ENCODE measurements around the gene GTF3C5.
"Not testable (repeated sequence)": the region's sequence is repeated elsewhere in the genome, so short reads cannot be mapped to it uniquely, and the experiment has no call there.

The GTF3C5 gene

DNA sequence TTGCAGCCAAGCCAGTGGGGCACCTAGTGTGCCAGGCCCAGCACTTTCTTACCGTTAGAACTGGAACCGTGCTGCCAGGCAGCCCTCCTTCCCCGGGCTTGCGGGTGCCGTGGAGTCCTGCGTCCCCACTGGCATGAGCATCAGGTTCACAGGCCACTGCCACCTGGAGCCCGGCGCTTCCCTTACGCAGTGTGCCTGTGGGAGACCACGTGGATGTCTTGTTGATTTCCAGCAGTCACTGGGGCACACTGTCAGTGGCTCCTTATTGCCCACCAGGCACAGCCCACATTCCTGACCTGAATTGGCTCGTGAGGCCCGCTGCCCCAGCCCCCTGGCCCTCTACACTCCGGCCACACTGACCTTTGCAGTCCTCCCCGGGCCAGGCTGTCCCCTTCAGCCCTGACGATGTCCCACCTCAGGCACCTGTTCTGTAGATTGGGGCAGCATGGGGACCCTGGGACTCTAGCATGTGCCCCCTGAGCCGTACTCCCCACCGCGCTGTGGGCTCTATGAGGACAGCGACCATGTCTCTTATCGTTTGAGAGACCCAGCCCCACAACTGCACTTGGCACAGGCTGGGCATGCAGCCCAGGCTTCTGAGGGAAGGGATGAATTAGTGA is 20.6 kb downstream of the GTF3C5 start:
- no peak overlapping the region for H3K4me3 Mint-ChIP-seq
- no peak for ATAC-seq
- no peaks in the 10 kb centered on the region for H3K27me3 Mint-ChIP-seq
- H3K4me1 Mint-ChIP-seq, result no peaks in the 10 kb centered on the region
- no peak overlapping the region for H3K27ac Mint-ChIP-seq
- peaks cover 75% of the 10 kb centered on the region for H3K36me3 Mint-ChIP-seq
- no peaks in the 10 kb centered on the region for H3K9me3 Mint-ChIP-seq

GRCh38 chr9:133051966-133052539 is 21.3 kb downstream of the GTF3C5 start:
- Mint-ChIP-seq H3K4me1 (no peaks in the 10 kb centered on the region), H3K27ac (no peak overlapping the region), H3K4me3 (no peak overlapping the region), H3K36me3 (peaks cover 73% of the 10 kb centered on the region), H3K9me3 (no peaks in the 10 kb centered on the region), H3K27me3 (no peaks in the 10 kb centered on the region)
- ATAC-seq, result no peak

- peaks cover 11% of the 10 kb centered on the region for H3K4me1 Mint-ChIP-seq
- no peaks in the 10 kb centered on the region for H3K9me3 Mint-ChIP-seq
- no peak overlapping the region for H3K27ac Mint-ChIP-seq
- no peak overlapping the region for H3K4me3 Mint-ChIP-seq
- peaks cover 88% of the 10 kb centered on the region for H3K36me3 Mint-ChIP-seq
- no peak for ATAC-seq
- no peaks in the 10 kb centered on the region for H3K27me3 Mint-ChIP-seq
These were observed 23.5 kb downstream of the GTF3C5 start for GRCh38 chr9:133054194-133054890.

- peaks cover 17% of the 10 kb centered on the region for H3K4me1 Mint-ChIP-seq
- ATAC-seq, result no peak
- H3K4me3 Mint-ChIP-seq, result no peak overlapping the region
- no peaks in the 10 kb centered on the region for H3K9me3 Mint-ChIP-seq
- peaks cover 82% of the 10 kb centered on the region for H3K36me3 Mint-ChIP-seq
- no peak overlapping the region for H3K27ac Mint-ChIP-seq
- H3K27me3 Mint-ChIP-seq, result no peaks in the 10 kb centered on the region
These were observed 24.2 kb downstream of the GTF3C5 start for GRCh38 chr9:133054966-133055365.

DNA sequence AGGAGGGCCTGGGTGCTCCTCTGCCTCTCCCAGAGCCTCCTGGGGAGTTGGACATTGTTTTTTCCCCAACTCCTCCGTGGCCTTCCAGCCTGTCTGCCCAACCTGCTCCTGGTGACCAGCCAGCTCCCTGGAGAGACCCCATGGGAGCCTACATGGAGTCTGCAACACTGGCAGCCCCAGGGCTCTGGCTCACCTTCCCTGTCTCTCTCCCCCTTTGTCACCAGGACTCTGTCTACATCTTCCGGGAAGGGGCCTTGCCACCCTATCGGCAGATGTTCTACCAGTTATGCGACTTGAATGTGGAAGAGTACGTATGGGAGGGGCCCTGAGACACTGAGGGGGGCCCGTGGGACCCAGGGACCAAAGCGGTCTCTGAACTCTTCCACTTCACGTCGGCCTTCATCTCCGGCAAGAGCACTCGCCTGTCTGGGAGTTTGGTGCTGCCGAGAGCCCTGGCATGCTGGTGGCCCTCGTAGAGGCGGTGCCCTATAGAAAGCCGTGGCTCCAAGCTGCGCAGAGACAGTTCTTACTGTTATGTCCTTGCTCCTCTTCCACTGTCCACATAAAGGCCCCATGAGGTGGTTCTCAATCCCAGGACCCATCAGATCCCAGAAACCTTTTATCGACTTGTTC is 25.1 kb downstream of the GTF3C5 start:
- peaks cover 22% of the 10 kb centered on the region for H3K4me1 Mint-ChIP-seq
- H3K4me3 Mint-ChIP-seq, result no peak overlapping the region
- H3K9me3 Mint-ChIP-seq, result no peaks in the 10 kb centered on the region
- H3K27me3 Mint-ChIP-seq, result no peaks in the 10 kb centered on the region
- H3K27ac Mint-ChIP-seq, result no peak overlapping the region
- H3K36me3 Mint-ChIP-seq, result peaks cover 74% of the 10 kb centered on the region
- ATAC-seq, result no peak

- no peaks in the 10 kb centered on the region for H3K9me3 Mint-ChIP-seq
- H3K27me3 Mint-ChIP-seq, result no peaks in the 10 kb centered on the region
- ATAC-seq, result no peak
- no peak overlapping the region for H3K4me3 Mint-ChIP-seq
- H3K36me3 Mint-ChIP-seq, result peaks cover 67% of the 10 kb centered on the region
- H3K27ac Mint-ChIP-seq, result no peak overlapping the region
- peaks cover 22% of the 10 kb centered on the region for H3K4me1 Mint-ChIP-seq
These were observed 25.7 kb downstream of the GTF3C5 start for GRCh38 chr9:133056533-133056932.

DNA sequence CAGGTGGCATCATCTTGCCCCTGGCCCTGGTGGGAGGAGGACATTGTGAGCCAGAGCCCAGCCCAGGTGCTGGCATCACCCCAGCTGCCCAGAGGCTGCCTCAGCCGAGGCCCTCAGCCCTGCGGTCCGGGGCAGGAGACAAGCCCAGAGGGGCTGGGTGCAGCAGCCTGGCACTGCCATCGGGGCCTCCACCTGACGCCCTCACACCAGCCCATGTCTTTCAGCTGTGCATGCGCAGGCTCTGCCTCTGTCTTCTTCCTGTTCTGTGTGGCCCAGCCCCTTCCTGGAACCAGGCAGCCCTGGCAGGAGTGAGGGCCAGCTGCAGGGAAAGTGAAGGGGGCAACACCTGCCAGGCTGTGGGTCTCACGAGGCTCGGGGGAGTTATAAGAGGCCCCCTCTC is 26.2 kb downstream of the GTF3C5 start:
- H3K4me1 Mint-ChIP-seq, result peaks cover 22% of the 10 kb centered on the region
- H3K9me3 Mint-ChIP-seq, result no peaks in the 10 kb centered on the region
- H3K27me3 Mint-ChIP-seq, result no peaks in the 10 kb centered on the region
- ATAC-seq, result no peak
- H3K4me3 Mint-ChIP-seq, result no peak overlapping the region
- peaks cover 63% of the 10 kb centered on the region for H3K36me3 Mint-ChIP-seq
- no peak overlapping the region for H3K27ac Mint-ChIP-seq

DNA sequence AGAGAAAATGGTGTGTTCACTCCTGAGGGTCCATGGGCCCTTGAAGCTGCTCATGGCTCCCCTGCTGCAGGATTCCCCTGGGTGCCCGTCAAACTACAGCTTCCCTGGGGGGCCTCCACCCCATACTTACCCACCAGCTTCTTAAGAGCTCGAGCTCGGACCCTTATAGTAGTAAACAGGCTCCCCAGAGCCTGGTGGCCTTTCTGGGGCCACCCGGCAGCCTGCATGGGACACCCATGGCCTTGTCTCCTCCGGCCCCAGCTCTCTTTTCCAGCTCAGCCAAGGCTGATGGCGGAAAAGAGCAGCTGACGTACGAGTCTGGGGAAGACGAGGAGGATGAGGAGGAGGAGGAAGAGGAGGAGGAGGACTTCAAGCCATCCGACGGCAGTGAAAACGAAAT is 26.8 kb downstream of the GTF3C5 start:
- ATAC-seq, result no peak
- Mint-ChIP-seq H3K27me3 (no peaks in the 10 kb centered on the region), H3K9me3 (no peaks in the 10 kb centered on the region), H3K27ac (no peak overlapping the region), H3K36me3 (peaks cover 57% of the 10 kb centered on the region), H3K4me1 (peaks cover 22% of the 10 kb centered on the region), H3K4me3 (no peak overlapping the region)

- H3K4me1 Mint-ChIP-seq, result peaks cover 22% of the 10 kb centered on the region
- no peaks in the 10 kb centered on the region for H3K9me3 Mint-ChIP-seq
- H3K36me3 Mint-ChIP-seq, result peaks cover 55% of the 10 kb centered on the region
- H3K27ac Mint-ChIP-seq, result no peak overlapping the region
- H3K27me3 Mint-ChIP-seq, result no peaks in the 10 kb centered on the region
- H3K4me3 Mint-ChIP-seq, result no peak overlapping the region
- ATAC-seq, result no peak
These were observed 27.3 kb downstream of the GTF3C5 start for GRCh38 chr9:133058071-133058470.

DNA sequence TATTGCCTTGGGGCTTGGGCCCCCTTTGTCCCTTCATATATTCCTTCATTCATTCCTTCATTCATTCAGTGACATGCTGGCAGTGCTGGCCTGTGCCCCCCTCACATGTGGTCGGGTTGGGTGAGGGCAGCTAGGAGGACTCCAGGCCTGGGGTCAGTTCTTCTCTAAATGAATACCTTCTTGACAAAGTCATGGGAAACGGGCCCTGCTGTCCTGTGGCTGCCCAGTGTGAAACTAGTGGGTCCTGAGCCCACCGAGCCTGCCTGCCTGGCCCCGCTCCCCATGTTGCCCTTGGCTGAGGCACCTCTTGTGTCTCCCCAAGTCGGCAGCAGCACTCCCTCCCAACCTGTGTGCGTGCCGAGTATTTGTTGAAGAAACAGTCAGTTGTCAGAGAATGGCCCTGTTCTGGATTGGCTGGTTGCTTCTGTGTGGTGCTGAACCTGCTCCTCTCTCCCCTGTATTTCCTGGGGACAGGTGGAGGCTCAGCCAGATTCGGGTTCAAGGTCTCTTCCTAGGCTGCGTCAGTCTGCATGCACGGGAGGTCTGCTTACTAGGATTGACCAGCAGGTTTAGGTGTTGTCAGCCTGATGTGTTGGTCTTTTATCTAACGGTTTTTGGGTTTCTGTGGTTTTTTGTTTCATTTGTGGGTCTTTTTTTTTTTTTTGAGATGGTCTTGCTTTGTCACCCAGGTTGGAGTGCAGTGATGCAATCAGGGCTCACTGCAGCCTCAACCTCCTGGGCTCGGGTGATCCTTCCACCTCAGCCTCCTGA is 27.9 kb downstream of the GTF3C5 start:
- Mint-ChIP-seq H3K27ac (no peak overlapping the region), H3K4me3 (no peak overlapping the region), H3K4me1 (peaks cover 22% of the 10 kb centered on the region), H3K9me3 (no peaks in the 10 kb centered on the region), H3K36me3 (peaks cover 51% of the 10 kb centered on the region), H3K27me3 (no peaks in the 10 kb centered on the region)
- ATAC-seq, result no peak

- Mint-ChIP-seq H3K9me3 (no peaks in the 10 kb centered on the region), H3K4me3 (no peak overlapping the region), H3K27ac (no peak overlapping the region), H3K4me1 (peaks cover 22% of the 10 kb centered on the region), H3K36me3 (peaks cover 43% of the 10 kb centered on the region), H3K27me3 (no peaks in the 10 kb centered on the region)
- no peak for ATAC-seq
These were observed 28.8 kb downstream of the GTF3C5 start for GRCh38 chr9:133059623-133060022.

DNA sequence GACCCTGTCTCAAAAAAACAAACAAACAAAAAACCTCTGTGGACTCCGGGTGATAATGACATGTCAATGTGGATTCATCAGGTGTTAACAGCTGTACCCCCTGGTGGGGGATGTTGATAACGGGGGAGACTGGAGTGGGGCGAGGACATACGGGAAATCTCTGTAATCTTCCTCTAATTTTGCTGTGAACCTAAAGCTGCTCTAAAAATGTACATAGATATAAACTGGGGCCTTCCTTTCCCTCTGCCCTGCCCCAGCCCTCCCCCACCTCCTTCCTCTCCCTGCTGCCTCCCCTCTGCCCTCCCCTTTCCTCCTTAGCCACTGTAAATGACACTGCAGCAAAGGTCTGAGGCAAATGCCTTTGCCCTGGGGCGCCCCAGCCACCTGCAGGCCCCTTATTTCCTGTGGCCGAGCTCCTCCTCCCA is 29.6 kb downstream of the GTF3C5 start:
- no peak for ATAC-seq
- Mint-ChIP-seq H3K4me1 (peaks cover 22% of the 10 kb centered on the region), H3K36me3 (peaks cover 35% of the 10 kb centered on the region), H3K27ac (no peak overlapping the region), H3K4me3 (no peak overlapping the region), H3K27me3 (no peaks in the 10 kb centered on the region), H3K9me3 (no peaks in the 10 kb centered on the region)

DNA sequence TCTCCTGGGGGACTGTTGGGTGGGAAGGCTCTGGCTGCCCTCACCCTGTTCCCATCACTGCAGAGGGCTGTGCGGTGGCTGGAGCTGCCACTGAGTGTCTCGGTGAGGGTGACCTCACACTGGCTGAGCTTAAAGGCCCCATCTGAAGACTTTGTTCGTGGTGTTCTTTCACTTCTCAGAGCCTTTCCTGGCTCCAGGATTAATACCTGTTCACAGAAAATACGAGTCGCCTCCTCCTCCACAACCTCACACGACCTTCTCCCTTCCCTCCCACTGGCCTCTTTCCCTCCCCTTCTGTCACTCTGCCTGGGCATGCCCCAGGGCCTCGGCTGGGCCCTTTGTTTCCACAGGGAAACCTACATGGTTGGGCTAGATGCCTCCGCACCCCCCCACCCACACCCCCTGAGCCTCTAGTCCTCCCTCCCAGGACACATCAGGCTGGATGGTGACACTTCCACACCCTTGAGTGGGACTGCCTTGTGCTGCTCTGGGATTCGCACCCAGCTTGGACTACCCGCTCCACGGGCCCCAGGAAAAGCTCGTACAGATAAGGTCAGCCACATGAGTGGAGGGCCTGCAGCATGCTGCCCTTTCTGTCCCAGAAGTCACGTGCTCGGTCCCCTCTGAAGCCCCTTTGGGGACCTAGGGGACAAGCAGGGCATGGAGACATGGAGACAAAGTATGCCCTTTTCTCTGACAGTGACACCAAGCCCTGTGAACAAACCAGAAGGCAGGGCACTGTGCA is 30.4 kb downstream of the GTF3C5 start:
- H3K9me3 Mint-ChIP-seq, H3K27me3 Mint-ChIP-seq, ATAC-seq, H3K4me3 Mint-ChIP-seq, H3K27ac Mint-ChIP-seq: not testable (repeated sequence)
- Mint-ChIP-seq H3K4me1 (peaks cover 22% of the 10 kb centered on the region), H3K36me3 (peaks cover 27% of the 10 kb centered on the region)

GRCh38 chr9:133061764-133062145 is 31.0 kb downstream of the GTF3C5 start, which contains the start of gene CEL:
Gene CEL (plus strand): TSS chr9:133061981. CDS start chr9:133062003, 22 bp downstream.
- not testable (repeated sequence) for H3K4me3 Mint-ChIP-seq, H3K27ac Mint-ChIP-seq, ATAC-seq, H3K9me3 Mint-ChIP-seq, H3K27me3 Mint-ChIP-seq
- Mint-ChIP-seq H3K4me1 (peaks cover 22% of the 10 kb centered on the region), H3K36me3 (peaks cover 22% of the 10 kb centered on the region)
